ENCODE data around the gene LRRC73.

- TF ChIP-seq CTCF (IDR thresholded peaks at IDR 0.05) (no peak), POLR2A (IDR thresholded peaks at IDR 0.05) (no peak)
These were observed 14.7 kb downstream of the LRRC73 start for GRCh38 chr6:43495409-43495941.
